Stimulated activated naive B cell treated with anti-CD40 and anti-IgM and Interleukin-4, amounts not matched to agents 10 μg/mL and 1 μg/mL and 100 μg/mL, for 72 hours (primary cell): ENCODE results near the gene ROS1.
"Not testable (repeated sequence)": the region's sequence is repeated elsewhere in the genome, so short reads cannot be mapped to it uniquely, and the experiment has no call there.

ENCODE experiments used
- ATAC-seq, 2 donors: fragments of 150-1000 bp; cut with Tn5 transposase; replicated peaks; 2 replicates each; pipeline ENCODE4 v1.10.0; 2021; ENCODE audit warnings: moderate library complexity in 1 of 2
- DNase-seq: peaks from one replicate; pipeline ENCODE4 v3.0.0; 2021
- H3K27ac Mint-ChIP-seq: one replicate; pipeline ENCODE4 v1.8.0; 2022; ENCODE audit warnings: mild to moderate bottlenecking, mixed read lengths
- H3K27me3 Mint-ChIP-seq, 2 donors: one replicate each; pipeline ENCODE4 v1.8.0; 2022; ENCODE audit warnings: mixed read lengths in 2 of 2
- H3K36me3 Mint-ChIP-seq, 2 donors: one replicate each; pipeline ENCODE4 v1.8.0; 2022; ENCODE audit warnings: mixed read lengths in 2 of 2, mild to moderate bottlenecking in 1 of 2
- H3K4me1 Mint-ChIP-seq, 2 donors: one replicate each; pipeline ENCODE4 v1.8.0; 2022; ENCODE audit warnings: mixed read lengths in 2 of 2, mild to moderate bottlenecking in 1 of 2
- H3K4me3 Mint-ChIP-seq, 2 donors: one replicate each; pipeline ENCODE4 v1.8.0; 2022; ENCODE audit warnings: mild to moderate bottlenecking in 2 of 2, mixed read lengths in 2 of 2, moderate library complexity in 1 of 2
- H3K9me3 Mint-ChIP-seq, 2 donors: one replicate each; pipeline ENCODE4 v1.8.0; 2022; ENCODE audit warnings: mixed read lengths in 2 of 2, mild to moderate bottlenecking in 1 of 2

Gene ROS1

DNA sequence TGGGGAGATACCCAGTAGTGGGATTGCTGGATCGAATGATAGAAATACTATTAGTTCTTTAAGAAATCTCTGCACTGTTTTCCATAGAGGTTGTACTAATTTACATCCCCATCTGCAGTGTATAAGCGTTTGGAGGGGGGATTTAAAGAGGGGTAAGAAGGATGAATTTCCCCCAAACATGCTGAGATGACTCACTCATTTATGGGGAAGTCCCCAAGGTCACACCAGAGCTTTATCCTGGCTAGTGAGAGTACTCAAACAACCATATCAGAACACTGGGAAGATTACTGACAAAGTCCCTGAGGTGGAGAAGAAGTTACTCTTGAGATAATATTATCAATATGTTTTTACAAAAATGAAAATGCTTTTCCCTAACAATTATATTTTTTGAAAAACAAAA, 44.0 kb downstream of the ROS1 start:
- no peak overlapping the region for H3K27ac Mint-ChIP-seq
- no peak overlapping the region for H3K4me3 Mint-ChIP-seq
- no peaks in the 10 kb centered on the region for H3K4me1 Mint-ChIP-seq
- peak in 1 of 2 donors; percentile 41 for ATAC-seq
- H3K27me3 Mint-ChIP-seq, result no peaks in the 10 kb centered on the region
- no peaks in the 10 kb centered on the region for H3K9me3 Mint-ChIP-seq
- no peaks in the 10 kb centered on the region for H3K36me3 Mint-ChIP-seq
- no peak for DNase-seq

DNA sequence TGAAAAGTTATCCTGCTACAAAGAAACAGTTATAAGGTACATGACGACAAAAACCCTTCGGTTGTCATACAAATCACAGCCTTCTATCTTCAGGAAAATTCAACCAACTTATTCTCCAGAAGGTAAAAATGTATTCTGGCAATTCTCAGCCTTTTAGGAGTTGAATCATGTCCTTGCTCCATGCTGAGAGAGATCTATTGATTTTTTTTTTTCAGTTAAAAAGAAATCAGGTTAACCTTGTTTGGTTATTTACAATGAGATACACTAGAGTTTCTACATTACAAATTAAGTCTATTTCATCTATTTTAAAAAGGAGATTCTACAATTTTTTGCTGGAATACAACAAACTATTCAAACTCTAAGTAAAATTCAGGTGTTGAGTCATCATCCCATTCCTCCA, 45.4 kb downstream of the ROS1 start:
- no peaks in the 10 kb centered on the region for H3K36me3 Mint-ChIP-seq
- no peak overlapping the region for H3K4me3 Mint-ChIP-seq
- ATAC-seq, result no peak
- no peak overlapping the region for H3K27ac Mint-ChIP-seq
- H3K4me1 Mint-ChIP-seq, result no peaks in the 10 kb centered on the region
- H3K27me3 Mint-ChIP-seq, result no peaks in the 10 kb centered on the region
- no peaks in the 10 kb centered on the region for H3K9me3 Mint-ChIP-seq
- DNase-seq, result no peak

- ATAC-seq, result no peak
Measured at GRCh38 chr6:117375446-117375845, 50.3 kb downstream of the ROS1 start.

GRCh38 chr6:117373211-117373813, 52.4 kb downstream of the ROS1 start:
- H3K36me3 Mint-ChIP-seq, result no peaks in the 10 kb centered on the region

More at GRCh38 chr6:117375446-117375845, 50.3 kb downstream of the ROS1 start:
- no peak overlapping the region for H3K4me3 Mint-ChIP-seq
- H3K9me3 Mint-ChIP-seq, result peaks cover 6 to 7% of the 10 kb centered on the region in 2 donors
- no peaks in the 10 kb centered on the region for H3K4me1 Mint-ChIP-seq
- no peak for DNase-seq
- H3K27me3 Mint-ChIP-seq, result peaks cover 0 to 13% of the 10 kb centered on the region in 2 donors
- H3K27ac Mint-ChIP-seq, result no peak overlapping the region
- no peaks in the 10 kb centered on the region for H3K36me3 Mint-ChIP-seq

GRCh38 chr6:117372289-117372688, 53.5 kb downstream of the ROS1 start:
- H3K4me1 Mint-ChIP-seq, H3K36me3 Mint-ChIP-seq, H3K9me3 Mint-ChIP-seq, H3K4me3 Mint-ChIP-seq, ATAC-seq, H3K27ac Mint-ChIP-seq, DNase-seq: not testable (repeated sequence)
- H3K27me3 Mint-ChIP-seq, result peaks cover 0 to 13% of the 10 kb centered on the region in 2 donors

More at GRCh38 chr6:117373211-117373813, 52.4 kb downstream of the ROS1 start:
- Mint-ChIP-seq H3K4me3 (no peak overlapping the region), H3K27me3 (peaks cover 0 to 13% of the 10 kb centered on the region in 2 donors), H3K9me3 (peaks cover 6 to 7% of the 10 kb centered on the region in 2 donors), H3K4me1 (no peaks in the 10 kb centered on the region), H3K27ac (no peak overlapping the region)
- no peak for ATAC-seq
- no peak for DNase-seq

- no peaks in the 10 kb centered on the region for H3K36me3 Mint-ChIP-seq
- peaks cover 6 to 7% of the 10 kb centered on the region in 2 donors for H3K9me3 Mint-ChIP-seq
- no peak overlapping the region for H3K27ac Mint-ChIP-seq
- no peak for ATAC-seq
- no peaks in the 10 kb centered on the region for H3K4me1 Mint-ChIP-seq
- peaks cover 6 to 17% of the 10 kb centered on the region in 2 donors for H3K27me3 Mint-ChIP-seq
- no peak for DNase-seq
- no peak overlapping the region for H3K4me3 Mint-ChIP-seq
Measured at GRCh38 chr6:117371492-117371891, 54.2 kb downstream of the ROS1 start.

- H3K4me3 Mint-ChIP-seq, result no peak overlapping the region
- peaks cover 0 to 6% of the 10 kb centered on the region in 2 donors for H3K27me3 Mint-ChIP-seq
- no peaks in the 10 kb centered on the region for H3K36me3 Mint-ChIP-seq
- no peaks in the 10 kb centered on the region for H3K4me1 Mint-ChIP-seq
- H3K9me3 Mint-ChIP-seq, result no peaks in the 10 kb centered on the region
- ATAC-seq (no peak), DNase-seq (no peak)
- H3K27ac Mint-ChIP-seq, result no peak overlapping the region
Measured at GRCh38 chr6:117359581-117359980, 66.2 kb downstream of the ROS1 start.

DNA sequence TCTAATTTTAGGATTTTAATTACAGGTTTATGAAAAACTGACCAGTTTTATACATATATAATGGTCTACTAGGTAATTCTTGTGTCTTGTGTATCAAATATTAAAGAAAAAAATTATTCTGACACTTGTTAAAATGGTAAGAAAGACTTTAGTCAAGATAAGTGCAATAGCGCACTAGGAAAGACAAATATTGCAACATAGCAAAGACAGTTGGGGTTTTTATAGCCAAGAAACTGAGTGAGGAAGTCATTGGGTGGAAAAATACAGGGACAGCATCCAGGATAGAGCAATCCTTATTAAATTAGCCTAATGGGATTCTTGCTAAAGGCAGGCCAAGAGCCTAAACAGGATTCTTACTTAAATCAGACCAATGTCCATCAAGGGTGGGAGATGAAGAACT, 71.1 kb downstream of the ROS1 start:
- H3K36me3 Mint-ChIP-seq, result no peaks in the 10 kb centered on the region
- no peak overlapping the region for H3K27ac Mint-ChIP-seq
- no peak overlapping the region for H3K4me3 Mint-ChIP-seq
- H3K9me3 Mint-ChIP-seq, result no peaks in the 10 kb centered on the region
- H3K27me3 Mint-ChIP-seq, result peaks cover 13% of the 10 kb centered on the region in 2 donors
- no peak for DNase-seq
- H3K4me1 Mint-ChIP-seq, result no peaks in the 10 kb centered on the region
- no peak for ATAC-seq

DNA sequence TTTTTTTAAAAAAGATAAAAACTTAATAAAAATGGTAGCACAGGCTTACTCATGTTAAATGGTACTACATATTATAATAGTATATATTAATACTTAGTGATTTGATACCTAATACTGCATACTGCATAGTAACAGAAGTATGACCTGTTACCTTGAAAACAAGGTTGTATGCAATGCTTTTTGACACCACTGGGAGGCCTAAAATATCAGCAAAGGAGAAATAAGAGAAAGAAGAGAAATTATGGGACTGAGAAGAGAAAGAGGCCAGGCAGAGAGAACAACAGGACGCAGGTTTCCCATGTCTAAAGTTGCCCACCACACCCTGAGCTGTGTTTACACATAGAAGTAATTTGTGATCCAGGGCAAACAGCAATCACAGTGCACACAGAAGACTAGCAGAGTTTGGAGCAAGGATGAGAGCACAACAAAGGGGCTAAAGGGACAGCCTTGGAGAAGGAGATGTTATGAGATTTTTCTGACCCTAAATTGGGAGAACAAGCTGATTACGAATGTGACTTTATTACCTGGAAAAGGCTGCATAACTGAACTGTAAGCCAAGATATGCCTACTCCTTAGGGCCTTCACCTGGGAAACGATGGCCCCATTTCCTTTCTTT, 73.2 kb downstream of the ROS1 start:
- no peak overlapping the region for H3K4me3 Mint-ChIP-seq
- H3K36me3 Mint-ChIP-seq, result no peaks in the 10 kb centered on the region
- DNase-seq (no peak), ATAC-seq (no peak)
- H3K27ac Mint-ChIP-seq, result no peak overlapping the region
- H3K9me3 Mint-ChIP-seq, result no peaks in the 10 kb centered on the region
- H3K4me1 Mint-ChIP-seq, result no peaks in the 10 kb centered on the region
- H3K27me3 Mint-ChIP-seq, result peaks cover 13% of the 10 kb centered on the region in 2 donors

DNA sequence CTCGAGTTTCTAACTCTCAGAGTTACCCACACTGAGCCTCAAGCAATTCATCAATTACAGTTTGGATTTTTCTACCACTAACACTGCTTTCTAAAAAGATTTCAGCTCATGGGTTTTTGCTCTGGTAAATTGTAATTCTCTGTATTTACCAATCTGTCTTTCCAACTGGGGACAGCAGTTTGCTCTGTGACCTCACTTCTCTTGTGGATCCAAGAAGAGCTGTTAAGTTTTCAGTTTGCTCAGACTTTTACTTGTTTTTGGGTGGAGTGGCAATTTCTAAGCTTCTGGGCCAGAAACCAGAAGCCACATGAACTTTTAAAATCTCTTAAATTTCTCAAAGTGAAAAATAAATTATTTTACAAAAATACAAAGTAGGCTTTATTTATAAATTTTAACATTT, 74.2 kb downstream of the ROS1 start:
- Mint-ChIP-seq H3K4me1 (no peaks in the 10 kb centered on the region), H3K9me3 (no peaks in the 10 kb centered on the region), H3K36me3 (no peaks in the 10 kb centered on the region), H3K27ac (no peak overlapping the region), H3K4me3 (no peak overlapping the region), H3K27me3 (peaks cover 13 to 19% of the 10 kb centered on the region in 2 donors)
- no peak for ATAC-seq
- no peak for DNase-seq

GRCh38 chr6:117346142-117346930, 79.4 kb downstream of the ROS1 start:
- Mint-ChIP-seq H3K27me3 (peaks cover 10 to 26% of the 10 kb centered on the region in 2 donors), H3K4me3 (no peak overlapping the region), H3K36me3 (no peaks in the 10 kb centered on the region), H3K4me1 (no peaks in the 10 kb centered on the region), H3K9me3 (no peaks in the 10 kb centered on the region), H3K27ac (no peak overlapping the region)
- DNase-seq (no peak), ATAC-seq (no peak)

DNA sequence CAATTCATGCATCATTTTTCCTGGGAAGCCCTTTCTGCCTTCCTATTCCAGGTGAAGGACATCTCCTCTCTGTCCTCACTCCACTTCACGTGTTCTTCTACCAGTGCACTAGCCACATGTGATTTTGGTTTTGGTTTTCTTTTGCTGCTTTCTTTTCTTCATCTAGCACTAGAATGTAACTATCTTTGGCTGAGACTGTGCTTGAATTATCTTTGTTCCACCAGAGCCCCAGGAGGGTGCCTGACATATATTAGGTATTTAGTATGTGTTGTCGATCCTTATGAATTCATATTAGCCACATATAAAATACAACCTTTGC, 80.5 kb downstream of the ROS1 start:
- Mint-ChIP-seq H3K27me3 (peaks cover 2 to 23% of the 10 kb centered on the region in 2 donors), H3K9me3 (no peaks in the 10 kb centered on the region), H3K4me3 (no peak overlapping the region), H3K36me3 (no peaks in the 10 kb centered on the region), H3K4me1 (no peaks in the 10 kb centered on the region), H3K27ac (no peak overlapping the region)
- ATAC-seq, result no peak
- no peak for DNase-seq

- no peak overlapping the region for H3K27ac Mint-ChIP-seq
- DNase-seq, result no peak
- H3K4me1 Mint-ChIP-seq, result no peaks in the 10 kb centered on the region
- no peak for ATAC-seq
- H3K9me3 Mint-ChIP-seq, result no peaks in the 10 kb centered on the region
- H3K4me3 Mint-ChIP-seq, result no peak overlapping the region
- peaks cover 0 to 23% of the 10 kb centered on the region in 2 donors for H3K27me3 Mint-ChIP-seq
- no peaks in the 10 kb centered on the region for H3K36me3 Mint-ChIP-seq
Measured at GRCh38 chr6:117344444-117345291, 81.1 kb downstream of the ROS1 start.

GRCh38 chr6:117338567-117338966, 87.2 kb downstream of the ROS1 start:
- DNase-seq (no peak), ATAC-seq (no peak)
- H3K4me1 Mint-ChIP-seq, result no peaks in the 10 kb centered on the region
- H3K36me3 Mint-ChIP-seq, result no peaks in the 10 kb centered on the region
- peaks cover 3 to 9% of the 10 kb centered on the region in 2 donors for H3K9me3 Mint-ChIP-seq
- H3K4me3 Mint-ChIP-seq, result no peak overlapping the region
- H3K27me3 Mint-ChIP-seq, result peaks cover 11 to 25% of the 10 kb centered on the region in 2 donors
- no peak overlapping the region for H3K27ac Mint-ChIP-seq
